Measurements from ENCODE around the gene PLEKHG5. TPM values are rescaled to one million over a fixed set of nuclear protein-coding genes. Genes with fewer than 3 reads are reported as not detected.

Gene PLEKHG5
- total RNA-seq, 4 donors from 2014 or later: 6.6 to 24.6 (median 7.9) TPM

DNA sequence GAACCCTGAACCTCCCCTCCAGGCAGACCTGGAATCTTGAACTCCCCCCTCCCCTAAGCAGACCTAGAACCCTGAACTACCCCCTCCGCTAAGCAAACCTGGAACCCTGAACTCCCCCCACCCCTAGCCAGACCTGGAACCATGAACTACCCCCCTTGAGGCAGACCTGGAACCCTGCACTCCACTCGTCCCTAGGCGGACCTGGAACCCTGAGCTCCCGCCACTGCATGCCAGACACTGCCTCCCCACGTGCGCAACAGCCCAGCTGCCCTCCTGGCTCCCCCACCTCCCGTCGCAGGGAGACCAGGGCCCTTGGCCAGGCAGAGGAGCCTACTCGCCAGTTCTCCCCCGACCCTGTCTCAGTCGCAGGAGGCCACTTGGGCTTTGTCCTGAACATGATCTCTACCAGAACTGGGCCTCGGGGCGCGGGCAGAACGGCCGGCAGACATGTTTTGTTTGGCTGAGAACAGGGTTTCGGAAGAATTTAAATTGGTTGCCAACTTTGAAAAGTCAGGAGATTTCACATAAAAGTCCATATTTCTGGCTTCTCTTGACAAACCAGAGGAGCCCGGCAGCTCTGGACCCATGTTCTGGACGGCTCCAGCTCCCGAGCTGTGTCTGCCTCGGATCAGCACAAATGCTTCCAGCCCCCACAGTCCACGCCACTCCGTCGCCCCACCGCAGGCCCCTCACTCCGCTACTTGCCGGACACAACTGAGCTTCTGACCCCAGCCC lies 9.2 kb upstream of the PLEKHG5 start:
- ATAC-seq (ENCODE audit: low FRiP score) (no peak), DNase-seq (ENCODE audit: low spot score) (no peak)
- TF ChIP-seq, protein P1, sequence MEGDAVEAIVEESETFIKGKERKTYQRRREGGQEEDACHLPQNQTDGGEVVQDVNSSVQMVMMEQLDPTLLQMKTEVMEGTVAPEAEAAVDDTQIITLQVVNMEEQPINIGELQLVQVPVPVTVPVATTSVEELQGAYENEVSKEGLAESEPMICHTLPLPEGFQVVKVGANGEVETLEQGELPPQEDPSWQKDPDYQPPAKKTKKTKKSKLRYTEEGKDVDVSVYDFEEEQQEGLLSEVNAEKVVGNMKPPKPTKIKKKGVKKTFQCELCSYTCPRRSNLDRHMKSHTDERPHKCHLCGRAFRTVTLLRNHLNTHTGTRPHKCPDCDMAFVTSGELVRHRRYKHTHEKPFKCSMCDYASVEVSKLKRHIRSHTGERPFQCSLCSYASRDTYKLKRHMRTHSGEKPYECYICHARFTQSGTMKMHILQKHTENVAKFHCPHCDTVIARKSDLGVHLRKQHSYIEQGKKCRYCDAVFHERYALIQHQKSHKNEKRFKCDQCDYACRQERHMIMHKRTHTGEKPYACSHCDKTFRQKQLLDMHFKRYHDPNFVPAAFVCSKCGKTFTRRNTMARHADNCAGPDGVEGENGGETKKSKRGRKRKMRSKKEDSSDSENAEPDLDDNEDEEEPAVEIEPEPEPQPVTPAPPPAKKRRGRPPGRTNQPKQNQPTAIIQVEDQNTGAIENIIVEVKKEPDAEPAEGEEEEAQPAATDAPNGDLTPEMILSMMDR (IDR thresholded peaks at IDR 0.05): no peak

DNA sequence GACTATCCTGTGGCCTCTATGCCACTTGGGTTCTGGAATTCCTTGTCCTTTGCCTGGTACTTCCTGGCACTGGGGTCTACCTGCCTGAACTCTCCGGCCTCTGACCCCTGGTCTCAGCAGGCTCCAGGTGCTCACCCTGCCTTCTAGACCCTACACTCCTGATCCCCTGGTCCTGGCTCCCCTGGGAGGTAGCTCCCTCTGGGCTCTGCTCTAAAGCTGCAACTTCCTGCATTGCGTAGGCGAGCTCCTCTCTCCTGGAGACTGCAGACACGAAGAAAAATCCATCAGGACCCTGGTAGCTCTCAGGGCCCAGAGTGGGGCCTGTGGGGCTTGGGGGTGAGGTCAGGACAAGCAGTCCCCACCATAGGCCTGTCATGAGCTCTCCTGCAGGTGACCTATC lies 7.8 kb upstream of the PLEKHG5 start:
- TF ChIP-seq, protein P1 (IDR thresholded peaks at IDR 0.05): no peak
- DNase-seq (ENCODE audit: low spot score) (no peak), ATAC-seq (ENCODE audit: low FRiP score) (no peak)

- DNase-seq (ENCODE audit: low spot score) (no peak), ATAC-seq (ENCODE audit: low FRiP score) (no peak)
- TF ChIP-seq, protein P1 (IDR thresholded peaks at IDR 0.05): no peak
These were observed 7.2 kb upstream of the PLEKHG5 start for GRCh38 chr1:6498576-6499111.

- DNase-seq (ENCODE audit: low spot score): no peak
- no peak for ATAC-seq (ENCODE audit: low FRiP score)
- TF ChIP-seq, protein P1 (IDR thresholded peaks at IDR 0.05): no peak
These were observed 6.6 kb upstream of the PLEKHG5 start for GRCh38 chr1:6497867-6498575.

DNA sequence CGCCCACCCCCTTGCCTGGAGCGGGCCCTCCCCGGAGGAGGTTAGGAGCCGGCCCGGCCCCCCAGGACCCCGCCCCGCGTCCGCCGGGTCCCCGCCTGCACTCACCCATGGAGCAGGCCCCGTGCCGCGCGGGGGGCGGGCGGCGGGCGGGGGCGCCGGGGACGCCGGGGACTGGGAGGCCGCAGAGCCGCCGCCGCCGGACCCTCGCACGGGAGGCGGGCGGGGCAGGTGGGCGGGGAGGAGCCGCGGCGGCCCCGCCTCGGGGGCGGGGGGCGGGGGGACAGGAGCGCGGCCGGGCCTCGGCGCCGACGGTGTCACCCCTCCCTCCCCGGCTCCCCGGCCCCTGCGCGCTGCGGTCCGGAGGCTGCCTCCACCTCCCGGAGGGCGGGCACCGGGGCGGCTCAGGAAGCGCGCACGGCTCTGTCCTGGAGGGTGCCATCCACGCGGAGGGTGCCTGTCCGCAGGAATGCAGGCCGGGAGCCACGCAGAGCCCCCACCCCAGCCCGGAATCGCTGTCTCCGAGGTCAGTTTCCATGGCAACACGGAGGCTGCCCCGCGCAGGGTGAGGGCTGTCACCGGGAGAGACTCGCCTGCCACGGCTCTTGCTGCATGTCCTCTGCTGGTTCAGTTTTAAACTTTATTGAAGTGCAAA lies 5.9 kb upstream of the PLEKHG5 start:
- TF ChIP-seq, protein P1 (IDR thresholded peaks at IDR 0.05): no peak
- DNase-seq (ENCODE audit: low spot score): no peak
- peak; percentile 49 for ATAC-seq (ENCODE audit: low FRiP score)

DNA sequence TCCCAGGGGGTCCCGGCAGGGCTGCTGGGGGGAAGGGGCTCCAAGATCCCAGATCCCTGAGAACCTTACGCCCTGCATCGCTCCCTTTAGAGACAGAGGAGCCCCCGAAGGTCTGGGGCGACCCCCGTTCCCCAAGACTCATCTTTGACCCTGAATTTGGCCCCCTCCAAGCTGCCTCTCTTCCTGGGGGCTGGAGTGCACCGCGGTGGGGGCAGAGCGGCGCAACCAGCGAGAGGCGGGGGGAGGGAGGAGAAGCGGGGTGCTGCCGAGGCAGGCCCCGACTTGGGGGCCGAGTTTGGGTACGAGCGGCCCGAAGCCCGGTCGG lies 5.4 kb upstream of the PLEKHG5 start:
- no peak for ATAC-seq (ENCODE audit: low FRiP score)
- DNase-seq (ENCODE audit: low spot score): no peak
- TF ChIP-seq, protein P1 (IDR thresholded peaks at IDR 0.05): no peak

All from omental fat pad (tissue), 4 donors.